Measurements from ENCODE around the gene RNPEP. TPM values are rescaled to one million over a fixed set of nuclear protein-coding genes. Genes with fewer than 3 reads are reported as not detected.

Gene RNPEP
- total and polyA plus RNA-seq, 2 experiments from 2014 or later = 32.1 to 80.3 TPM

GRCh38 chr1:201955009-201955728, 27.3 kb upstream of the RNPEP start, which contains the start of gene TIMM17A:
Gene TIMM17A, plus strand, starts transcription at chr1:201955503. Its CDS starts 24 bp downstream, at chr1:201955527.
- Histone ChIP-seq H3K27ac (ENCODE audit: low read depth) (peak within 1 kb of the TSS; percentile 95), H3K4me3 (peak within 1 kb of the TSS; percentile 97), H3K4me2 (peak within 1 kb of the TSS; percentile 86), H3K4me1 (ENCODE audit: insufficient read depth) (peaks cover 8% of the 10 kb centered on the region; the same call in 1 of the 2 replicates), H3K9me2 (ENCODE audit: insufficient read depth) (no peaks in the 10 kb centered on the region), H4K20me1 (replicated peaks; ENCODE audit: insufficient read depth) (peaks cover 25% of the 10 kb centered on the region), H3K36me3 (ENCODE audit: insufficient read depth) (peaks cover 23% of the 10 kb centered on the region), H3F3A (replicated peaks; ENCODE audit: low read depth) (no peaks in the 10 kb centered on the region; the same call in 1 of the 2 replicates), H3K27me3 (ENCODE audit: insufficient read depth) (no peaks in the 10 kb centered on the region), H2AFZ (peak within 1 kb of the TSS; percentile 93), H3K79me2 (replicated peaks; ENCODE audit: insufficient read depth) (peaks cover 45% of the 10 kb centered on the region)
- H3K27me3 Mint-ChIP-seq (ENCODE audit: insufficient read depth, low read depth, poor library complexity) = peaks cover 4% of the 10 kb centered on the region
- H3K4me3 Mint-ChIP-seq = peak within 1 kb of the TSS; percentile 97
- DNase-seq (ENCODE audit: low spot score) = peak; percentile 98
- H3K4me1 Mint-ChIP-seq = peaks cover 7% of the 10 kb centered on the region; the same call in 2 of the 3 replicates
- H3K27ac Mint-ChIP-seq = peak within 1 kb of the TSS; percentile 98
- H3K36me3 Mint-ChIP-seq (ENCODE audit: low read depth) = peaks cover 30% of the 10 kb centered on the region
- H3K9me3 Mint-ChIP-seq = no peaks in the 10 kb centered on the region
- peak; percentile 64 for TF ChIP-seq CREB1 (CRISPR knock-in tag; IDR thresholded peaks at IDR 0.05; ENCODE audit: low read depth)
- TF ChIP-seq CTCF (conservative IDR thresholded peaks at IDR 0.05; ENCODE audit: low read depth in 2 of 2) = no peak
- peak; percentile 9 for TF ChIP-seq REST (IDR thresholded peaks at IDR 0.05; ENCODE audit: unreplicated experiment)
- TF ChIP-seq EZH2 (IDR thresholded peaks at IDR 0.05; ENCODE audit: low read depth, unreplicated experiment) = no peak
- TF ChIP-seq STAT1 (IDR thresholded peaks at IDR 0.05; ENCODE audit: unreplicated experiment) = no peak
- 0 out of 2 replicates have a peak, but pooled peaks have one; percentile 38 for TF ChIP-seq ETS1 (IDR thresholded peaks at IDR 0.05)
- TF ChIP-seq ZNF331 (CRISPR knock-in tag; IDR thresholded peaks at IDR 0.05; ENCODE audit: low read depth) = no peak
- TF ChIP-seq NANOG (IDR thresholded peaks at IDR 0.05; ENCODE audit: borderline replicate concordance) = no peak
- TF ChIP-seq POLR2AphosphoS5 (IDR thresholded peaks at IDR 0.05; ENCODE audit: low read depth) = peak; percentile 98
- TF ChIP-seq JUNB (IDR thresholded peaks at IDR 0.05; ENCODE audit: unreplicated experiment) = no peak
- ATAC-seq = peak; percentile 99

All from GM23338 (cell line).